Measurements from ENCODE around the gene LUC7L2.
"Not testable (repeated sequence)": the region's sequence is repeated elsewhere in the genome, so short reads cannot be mapped to it uniquely, and the experiment has no call there.

The LUC7L2 gene

GRCh38 chr7:139446051-139446890, 86.6 kb downstream of the LUC7L2 start:
- DNase-seq (ENCODE audit: low read depth in 3 of 3) = no peak

DNA sequence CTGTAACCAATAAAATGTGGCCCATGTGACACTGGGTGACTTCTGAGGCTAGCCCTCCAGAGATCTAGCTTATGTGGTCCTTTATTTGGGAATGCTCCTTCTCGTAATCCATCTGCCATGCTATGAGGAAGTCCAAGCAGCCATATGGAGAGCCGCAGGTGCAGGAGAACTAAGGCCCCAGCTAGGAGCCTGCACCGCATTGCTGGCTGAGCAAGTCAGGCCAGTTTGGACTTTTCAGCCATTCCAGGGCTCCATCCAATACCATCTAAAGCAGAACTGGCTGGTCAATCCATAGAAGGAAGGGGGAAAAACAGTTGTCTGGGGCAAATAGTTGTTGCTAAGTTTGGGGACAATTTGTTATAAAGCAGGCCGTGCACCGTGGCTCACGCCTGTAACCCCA, 91.2 kb downstream of the LUC7L2 start:
- DNase-seq (ENCODE audit: low read depth in 3 of 3) = no peak

DNA sequence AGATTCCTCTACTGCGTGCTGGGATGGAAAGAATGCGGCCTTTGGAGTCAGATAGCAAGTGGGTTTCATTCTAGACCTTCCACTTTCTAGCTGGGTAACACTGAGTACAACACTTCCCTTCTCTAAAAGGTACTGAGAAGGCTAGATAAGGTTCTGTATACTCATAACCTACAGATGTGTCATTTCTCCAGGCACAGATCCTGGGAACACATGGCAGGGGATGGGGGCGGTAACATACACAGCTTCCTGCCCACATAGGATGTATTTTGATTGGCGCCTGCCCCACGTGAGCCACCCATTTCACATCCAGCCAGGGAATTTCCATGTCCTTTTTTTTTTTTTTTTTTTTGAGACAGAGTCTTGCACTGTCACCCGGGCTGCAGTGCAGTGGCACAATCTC, 91.9 kb downstream of the LUC7L2 start:
- no peak for DNase-seq (ENCODE audit: low read depth in 3 of 3)

- DNase-seq (ENCODE audit: low read depth in 3 of 3) = no peak
Observed at GRCh38 chr7:139452958-139453672, 93.4 kb downstream of the LUC7L2 start.

DNA sequence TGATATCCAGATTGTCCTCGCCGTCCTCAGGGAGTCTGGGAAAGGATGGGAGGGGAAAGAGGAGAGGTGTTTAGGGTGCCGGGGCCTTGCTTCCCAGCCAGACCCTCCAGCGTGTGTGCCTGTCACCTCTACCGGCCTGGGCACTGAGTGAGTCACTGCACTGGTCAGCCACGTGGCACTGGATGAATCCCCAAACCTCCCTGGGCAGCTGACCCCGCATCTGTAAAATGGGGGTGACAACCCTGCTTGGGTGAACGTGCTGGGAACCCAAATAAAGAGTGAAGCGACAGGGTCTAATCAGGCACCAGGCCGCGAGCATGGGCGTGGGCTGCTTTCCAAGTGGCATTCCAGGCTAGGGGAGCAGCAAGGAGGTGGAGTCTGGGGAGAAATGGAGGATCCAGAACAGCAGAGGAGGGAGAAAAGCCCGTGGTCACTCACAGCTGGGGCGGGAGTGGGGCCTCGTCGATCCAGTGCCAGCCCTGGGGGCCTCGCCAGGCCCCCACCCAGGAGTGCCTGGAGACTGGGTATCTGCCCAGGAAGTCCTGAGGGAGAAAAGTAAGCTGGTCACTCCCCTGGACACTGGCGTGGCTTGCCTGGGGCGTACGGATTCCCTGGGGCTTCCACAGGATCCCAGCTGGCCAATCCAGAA, 94.1 kb downstream of the LUC7L2 start:
- DNase-seq (ENCODE audit: low read depth in 3 of 3) = no peak

GRCh38 chr7:139455789-139456188, 96.1 kb downstream of the LUC7L2 start:
- no peak for DNase-seq (ENCODE audit: low read depth in 3 of 3)

GRCh38 chr7:139456511-139456910, 96.8 kb downstream of the LUC7L2 start:
- no peak for DNase-seq (ENCODE audit: low read depth in 3 of 3)

DNA sequence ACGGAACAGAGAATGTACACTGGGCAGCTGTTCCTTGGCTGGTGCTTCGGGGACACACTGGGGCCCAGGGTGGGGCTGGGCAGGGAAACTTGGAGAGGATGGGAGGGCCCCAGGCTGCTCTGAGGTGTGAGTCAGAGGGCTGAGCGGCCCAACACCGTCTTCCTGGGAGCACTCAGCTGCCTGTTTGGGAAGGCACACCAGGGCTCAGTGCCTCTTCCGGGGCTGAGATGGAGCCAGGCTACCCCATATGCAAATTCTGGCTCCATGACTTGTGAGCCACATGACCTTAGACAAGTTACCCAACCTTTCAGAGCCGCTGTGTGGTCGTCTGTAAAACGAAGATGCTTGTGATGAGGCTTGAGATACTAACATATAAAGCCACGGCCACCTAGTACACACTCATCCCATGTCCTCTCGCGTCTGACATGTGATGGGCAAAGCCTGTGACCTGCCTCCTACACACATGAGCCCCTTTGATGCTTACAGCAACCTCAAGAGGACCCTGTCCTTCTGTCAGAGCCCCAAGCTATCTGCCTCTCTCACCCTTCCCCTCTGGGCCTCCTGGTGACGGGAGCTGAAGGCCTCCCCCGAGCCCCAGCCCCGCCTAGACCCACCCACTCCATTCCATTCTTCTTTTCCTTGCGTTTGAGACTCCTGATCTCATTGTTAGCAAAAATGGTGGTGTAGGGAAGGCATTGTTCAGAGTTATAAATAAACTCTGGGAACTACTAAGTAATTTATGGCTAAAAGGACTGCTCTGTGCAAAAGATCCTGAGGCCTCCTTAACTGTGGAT, 97.7 kb downstream of the LUC7L2 start:
- no peak for DNase-seq (ENCODE audit: low read depth in 3 of 3)

DNA sequence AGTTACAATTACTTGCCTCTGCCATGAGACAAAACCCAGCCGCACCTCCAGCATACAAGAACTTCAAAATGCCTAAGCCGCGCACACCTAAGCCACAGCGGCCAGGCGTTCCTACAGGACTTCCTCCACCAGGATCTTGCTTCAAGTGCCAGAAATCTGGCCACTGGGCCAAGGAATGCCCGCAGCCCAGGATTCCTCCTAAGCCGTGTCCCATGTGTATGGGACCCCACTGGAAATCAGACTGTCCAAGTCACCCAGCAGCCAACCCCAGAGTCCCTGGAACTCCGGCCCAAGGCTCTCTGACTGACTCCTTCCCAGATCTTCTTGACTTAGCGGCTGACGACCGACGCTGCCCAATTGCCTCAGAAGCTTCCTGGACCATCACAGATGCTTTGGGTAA, 103.7 kb downstream of the LUC7L2 start:
- DNase-seq (ENCODE audit: low read depth in 3 of 3) = not testable (repeated sequence)

DNA sequence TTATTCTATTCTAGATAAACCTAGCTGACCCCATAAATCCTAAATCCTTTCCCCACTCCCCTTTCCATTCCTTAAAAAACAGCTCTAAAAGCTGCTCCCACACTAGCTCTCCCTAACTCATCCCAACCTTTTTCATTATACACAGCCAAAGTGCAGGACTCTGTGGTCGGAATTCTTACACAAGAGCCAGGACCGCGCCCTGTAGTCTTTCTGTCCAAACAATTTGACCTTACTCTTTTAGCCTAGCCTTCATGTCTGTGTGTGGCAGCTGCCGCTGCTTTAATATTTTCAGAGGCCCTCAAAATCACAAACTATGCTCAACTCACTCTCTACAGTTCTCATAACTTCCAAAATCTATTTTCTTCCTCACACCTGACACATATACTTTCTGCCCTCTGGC, 104.8 kb downstream of the LUC7L2 start:
- not testable (repeated sequence) for DNase-seq (ENCODE audit: low read depth in 3 of 3)

DNA sequence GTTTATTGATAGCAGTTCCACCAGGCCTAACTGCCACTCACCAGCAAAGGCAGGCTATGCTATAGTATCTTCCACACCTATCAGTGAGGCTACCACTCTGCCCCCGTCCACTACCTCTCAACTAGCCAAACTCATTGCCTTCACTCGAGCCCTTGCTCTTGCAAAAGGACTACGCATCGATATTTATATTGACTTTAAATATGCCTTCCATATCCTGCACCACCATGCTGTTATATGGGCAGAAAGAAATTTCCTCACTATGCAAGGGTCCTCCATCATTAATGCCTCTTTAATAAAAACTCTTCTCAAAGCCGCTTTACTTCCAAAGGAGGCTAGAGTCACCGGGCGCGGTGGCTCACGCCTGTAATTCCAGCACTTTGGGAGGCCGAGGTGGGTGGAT, 105.4 kb downstream of the LUC7L2 start:
- DNase-seq (ENCODE audit: low read depth in 3 of 3) = not testable (repeated sequence)

DNA sequence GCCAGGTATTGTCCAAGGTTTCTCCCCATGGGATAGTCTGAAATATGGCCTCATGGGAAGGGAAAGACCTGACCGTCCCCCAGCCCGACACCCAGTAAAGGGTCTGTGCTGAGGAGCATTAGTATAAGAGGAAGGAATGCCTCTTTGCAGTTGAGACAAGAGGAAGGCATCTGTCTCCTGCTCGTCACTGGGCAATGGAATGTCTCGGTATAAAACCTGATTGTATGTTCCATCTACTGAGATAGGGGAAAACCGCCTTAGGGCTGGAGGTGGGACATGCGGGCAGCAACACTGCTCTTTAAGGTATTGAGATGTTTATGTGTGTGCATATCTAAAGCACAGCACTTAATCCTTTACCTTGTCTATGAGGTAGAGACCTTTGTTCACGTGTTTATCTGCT, 108.0 kb downstream of the LUC7L2 start:
- not testable (repeated sequence) for DNase-seq (ENCODE audit: low read depth in 3 of 3)

DNA sequence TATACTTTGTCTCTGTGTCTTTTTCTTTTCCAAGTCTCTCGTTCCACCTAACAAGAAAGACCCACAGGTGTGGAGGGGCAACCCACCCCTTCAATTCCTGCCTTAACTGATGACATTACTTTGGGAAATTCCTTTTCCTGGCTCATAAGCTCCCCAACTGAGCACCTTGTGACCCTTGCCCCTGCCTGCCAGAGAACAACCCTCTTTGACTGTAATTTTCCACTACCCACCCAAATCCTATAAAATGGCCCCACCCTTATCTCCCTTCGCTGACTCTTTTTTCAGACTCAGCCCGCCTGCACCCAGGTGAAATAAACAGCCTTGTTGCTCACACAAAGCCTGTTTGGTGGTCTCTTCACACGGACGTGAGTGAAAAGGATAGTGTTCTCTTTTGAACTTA, 108.6 kb downstream of the LUC7L2 start:
- DNase-seq (ENCODE audit: low read depth in 3 of 3) = not testable (repeated sequence)

GRCh38 chr7:139471740-139472353, 112.2 kb downstream of the LUC7L2 start:
- DNase-seq (ENCODE audit: low read depth in 3 of 3) = no peak
